Bronchial epithelial cell (primary cell): ENCODE results near the gene PRND. TPM values are rescaled to one million over a fixed set of nuclear protein-coding genes. Genes with fewer than 3 reads are reported as not detected.

ENCODE experiments used
- DNase-seq: peaks from one replicate; pipeline ENCODE4 v3.0.0-alpha.2; 2010; ENCODE audit warnings: low read depth
- FAIRE-seq: peaks from 2 replicates; lab custom pipeline; 2011; peaks lifted over from hg19 to GRCh38; lab: Jason Lieb, UNC
- H3K27me3 ChIP-seq: 2 replicates; pipeline ENCODE4 v1.5.1; 2011; ENCODE audit warnings: low read length; ENCODE audit not compliant: control insufficient read depth, insufficient read depth
- H3K36me3 ChIP-seq: 2 replicates; pipeline ENCODE4 v1.5.1; 2011; ENCODE audit warnings: low read length; ENCODE audit not compliant: control insufficient read depth, insufficient read depth
- H3K4me3 ChIP-seq: 2 replicates; pipeline ENCODE4 v1.5.1; 2011; ENCODE audit warnings: mild to moderate bottlenecking, low read depth, low read length, control low read depth
- total RNA-seq: library from RNA; depleted of rRNA; stranded (reverse); fragments of >200 nt; gene quantifications from 2 replicates; pipeline ENCODE4 v1.2.1, GENCODE V29; 2014
- TF ChIP-seq, protein P1 (sequence below): IDR thresholded peaks from 2 replicates; pipeline ENCODE4 v1.5.1; 2011; ENCODE audit warnings: mild to moderate bottlenecking, moderate library complexity, low read length, control low read depth, inconsistent platforms; ENCODE audit not compliant: insufficient read depth, severe bottlenecking

The PRND gene, protein sequence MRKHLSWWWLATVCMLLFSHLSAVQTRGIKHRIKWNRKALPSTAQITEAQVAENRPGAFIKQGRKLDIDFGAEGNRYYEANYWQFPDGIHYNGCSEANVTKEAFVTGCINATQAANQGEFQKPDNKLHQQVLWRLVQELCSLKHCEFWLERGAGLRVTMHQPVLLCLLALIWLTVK
- total RNA-seq, result not detected in 2 replicates

DNA sequence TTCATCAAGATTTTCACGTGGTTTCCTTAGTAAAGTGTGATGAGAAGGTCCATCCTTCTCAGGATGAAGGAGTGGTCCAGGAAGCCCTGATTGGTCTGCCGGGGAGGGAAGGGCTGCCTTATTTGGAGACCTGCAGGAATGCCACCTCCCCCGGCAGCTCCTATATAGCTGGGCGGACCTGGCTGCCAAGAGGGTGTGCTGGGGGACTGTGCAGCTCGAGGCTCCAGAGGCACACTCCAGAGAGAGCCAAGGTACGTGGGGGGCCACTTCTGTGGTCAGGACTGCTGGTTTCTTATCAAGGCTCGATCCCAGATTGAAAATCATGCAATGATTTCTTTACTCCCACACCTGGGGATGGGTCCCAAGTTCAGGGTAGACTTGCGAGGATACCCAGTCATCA is at the start of gene PRND:
Gene PRND (plus strand): TSS at position 191 of the 400 bp plus-strand sequence. CDS start 2,643 bp downstream, outside the sequence.
- peaks cover 3% of the 10 kb centered on the region for H3K27me3 ChIP-seq
- no peaks in the 10 kb centered on the region for H3K36me3 ChIP-seq
- no peak within 1 kb of the TSS for H3K4me3 ChIP-seq
- DNase-seq, result no peak
- FAIRE-seq, result no peak
- TF ChIP-seq, protein P1, sequence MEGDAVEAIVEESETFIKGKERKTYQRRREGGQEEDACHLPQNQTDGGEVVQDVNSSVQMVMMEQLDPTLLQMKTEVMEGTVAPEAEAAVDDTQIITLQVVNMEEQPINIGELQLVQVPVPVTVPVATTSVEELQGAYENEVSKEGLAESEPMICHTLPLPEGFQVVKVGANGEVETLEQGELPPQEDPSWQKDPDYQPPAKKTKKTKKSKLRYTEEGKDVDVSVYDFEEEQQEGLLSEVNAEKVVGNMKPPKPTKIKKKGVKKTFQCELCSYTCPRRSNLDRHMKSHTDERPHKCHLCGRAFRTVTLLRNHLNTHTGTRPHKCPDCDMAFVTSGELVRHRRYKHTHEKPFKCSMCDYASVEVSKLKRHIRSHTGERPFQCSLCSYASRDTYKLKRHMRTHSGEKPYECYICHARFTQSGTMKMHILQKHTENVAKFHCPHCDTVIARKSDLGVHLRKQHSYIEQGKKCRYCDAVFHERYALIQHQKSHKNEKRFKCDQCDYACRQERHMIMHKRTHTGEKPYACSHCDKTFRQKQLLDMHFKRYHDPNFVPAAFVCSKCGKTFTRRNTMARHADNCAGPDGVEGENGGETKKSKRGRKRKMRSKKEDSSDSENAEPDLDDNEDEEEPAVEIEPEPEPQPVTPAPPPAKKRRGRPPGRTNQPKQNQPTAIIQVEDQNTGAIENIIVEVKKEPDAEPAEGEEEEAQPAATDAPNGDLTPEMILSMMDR, result no peak

DNA sequence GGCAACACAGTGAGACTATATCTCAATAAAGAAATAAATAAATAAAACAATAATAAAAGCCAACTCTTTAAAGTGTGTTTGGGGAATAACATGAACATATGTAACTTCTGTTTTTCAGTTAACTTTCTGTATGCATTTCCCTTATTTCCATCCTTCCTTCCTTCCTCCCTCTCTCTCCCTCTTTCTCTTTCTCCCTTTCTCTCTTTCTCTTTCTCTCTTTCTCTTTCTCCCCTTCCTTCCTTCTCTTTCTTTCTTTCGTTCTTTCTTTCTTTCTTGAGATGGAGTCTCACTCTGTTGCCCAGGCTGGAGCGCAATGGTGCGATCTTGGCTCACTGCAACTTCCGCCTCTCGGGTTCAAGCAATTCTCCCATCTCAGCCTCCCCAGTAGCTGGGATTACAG is 48.8 kb upstream of the PRND start:
- no peak for DNase-seq
- TF ChIP-seq, protein P1, result no peak
- Histone ChIP-seq H3K4me3 (no peak overlapping the region), H3K27me3 (no peaks in the 10 kb centered on the region), H3K36me3 (no peaks in the 10 kb centered on the region)
- FAIRE-seq, result no peak

DNA sequence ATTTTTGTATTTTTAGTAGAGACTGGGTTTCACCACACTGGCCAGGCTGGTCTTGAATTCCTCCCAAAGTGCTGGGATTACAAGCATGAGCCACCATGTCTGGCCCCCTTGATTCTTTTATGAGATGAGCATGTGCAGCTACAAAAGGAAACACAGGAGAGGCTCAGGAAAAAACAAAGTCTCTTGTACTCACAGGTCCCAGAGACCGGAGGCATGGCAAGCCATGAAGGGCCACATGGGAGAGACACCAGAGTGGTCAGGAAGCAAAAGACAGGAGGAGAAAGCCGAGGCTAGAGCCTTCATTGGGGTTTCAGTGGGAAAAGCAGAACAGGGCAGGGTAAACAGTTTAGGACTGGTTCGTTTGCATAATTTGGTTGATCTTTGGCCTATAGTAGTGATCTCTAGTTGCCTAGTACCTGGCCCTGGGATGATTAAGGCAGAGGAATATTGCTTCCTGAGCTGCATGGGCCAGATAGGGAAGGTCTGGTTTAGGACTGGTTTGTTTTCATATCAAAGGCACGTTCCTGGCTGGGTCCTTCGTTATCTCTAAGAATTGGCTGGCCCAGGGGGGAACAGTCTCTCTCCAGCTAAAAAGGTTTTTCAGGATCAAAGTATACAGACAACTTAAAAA is 48.2 kb upstream of the PRND start:
- DNase-seq (no peak), FAIRE-seq (no peak)
- TF ChIP-seq, protein P1, result no peak
- no peaks in the 10 kb centered on the region for H3K27me3 ChIP-seq
- H3K4me3 ChIP-seq, result no peak overlapping the region
- H3K36me3 ChIP-seq, result no peaks in the 10 kb centered on the region

DNA sequence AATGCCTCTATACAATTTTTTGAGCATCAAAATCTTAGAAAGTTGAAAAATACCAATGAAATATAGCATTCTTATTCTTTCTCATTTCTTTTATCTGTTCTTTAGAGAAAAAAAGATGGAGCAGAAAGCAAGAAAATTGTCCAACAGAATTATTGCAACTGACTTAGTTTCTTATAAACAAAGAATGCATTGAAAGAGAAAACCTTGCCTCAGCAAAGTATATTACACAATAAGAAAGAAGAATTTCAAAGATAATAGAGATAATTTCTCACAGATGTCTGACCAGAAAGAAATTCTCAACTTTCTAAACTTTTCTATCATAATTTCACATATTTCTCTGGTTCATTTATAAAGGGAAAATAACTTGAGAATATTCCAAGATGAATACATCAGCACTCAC is 47.0 kb upstream of the PRND start:
- DNase-seq (no peak), FAIRE-seq (no peak)
- no peaks in the 10 kb centered on the region for H3K36me3 ChIP-seq
- H3K27me3 ChIP-seq, result no peaks in the 10 kb centered on the region
- TF ChIP-seq, protein P1, result no peak
- no peak overlapping the region for H3K4me3 ChIP-seq

DNA sequence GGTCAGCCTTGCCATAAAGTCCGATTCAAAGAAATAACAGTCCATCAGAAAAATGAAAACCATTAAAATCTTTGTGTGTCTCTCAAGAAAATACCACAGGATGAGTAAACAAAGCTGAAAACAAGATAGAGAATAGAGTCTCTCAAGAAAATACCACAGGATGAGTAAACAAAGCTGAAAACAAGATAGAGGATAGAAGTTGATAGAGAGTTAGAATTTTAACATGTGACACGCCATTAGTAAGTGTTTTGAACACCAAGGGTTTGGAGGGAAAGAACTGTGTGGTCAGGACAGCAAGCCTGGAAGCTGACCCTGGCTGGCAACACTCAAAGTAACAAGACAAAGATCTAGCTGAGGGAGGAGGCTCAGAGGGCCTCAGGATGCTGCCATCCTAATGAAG is 43.9 kb upstream of the PRND start:
- Histone ChIP-seq H3K4me3 (no peak overlapping the region), H3K27me3 (no peaks in the 10 kb centered on the region), H3K36me3 (no peaks in the 10 kb centered on the region)
- FAIRE-seq (no peak), DNase-seq (no peak)
- TF ChIP-seq, protein P1, result no peak

DNA sequence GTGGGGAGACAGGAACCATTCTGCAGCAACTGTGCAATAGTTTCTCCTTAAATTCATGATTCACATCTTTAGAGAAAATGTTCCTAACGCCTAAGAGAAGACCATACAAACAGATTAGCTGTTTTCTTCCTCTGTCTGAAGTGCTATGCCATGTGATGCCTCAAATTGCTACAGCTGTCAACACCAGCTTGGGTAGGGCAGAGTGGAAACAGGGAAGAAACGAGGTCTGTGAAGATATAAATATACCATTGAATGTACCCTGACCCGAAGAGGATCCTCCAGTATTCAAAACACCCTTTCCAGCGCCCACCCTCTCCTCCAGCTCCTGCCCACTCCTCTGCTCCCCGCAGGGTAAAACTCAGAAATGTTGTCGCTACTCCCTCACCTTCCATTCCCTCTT is 40.3 kb upstream of the PRND start:
- Histone ChIP-seq H3K27me3 (no peaks in the 10 kb centered on the region), H3K4me3 (no peak overlapping the region), H3K36me3 (no peaks in the 10 kb centered on the region)
- FAIRE-seq (no peak), DNase-seq (no peak)
- TF ChIP-seq, protein P1, result no peak
